Ovary (tissue), 3 donors: Measurements from ENCODE around the gene SYNJ2BP.
"Not testable (repeated sequence)": the region's sequence is repeated elsewhere in the genome, so short reads cannot be mapped to it uniquely, and the experiment has no call there.

Source experiments
- CTCF ChIP-seq, 3 donors: fragments of 450-650 bp in 2 of 3; fragments of 200-600 bp in 1 of 3; IDR thresholded peaks; one replicate each; pipeline versions ENCODE4 v1.5.1 to v1.8.0; 2016 to 2022; ENCODE audit warnings: antibody characterized with exemption in 3 of 3, mild to moderate bottlenecking in 1 of 3
- EP300 ChIP-seq: sonication (generic); formaldehyde crosslinking; IDR thresholded peaks from one replicate; pipeline ENCODE4 v1.6.1; 2017; ENCODE audit warnings: antibody characterized with exemption
- POLR2A ChIP-seq: fragments of 450-650 bp; IDR thresholded peaks from one replicate; pipeline ENCODE4 v1.6.1; 2017; ENCODE audit warnings: antibody characterized with exemption, mild to moderate bottlenecking, moderate library complexity
- donor health status: DM: no; HTN: no; CAD: no.

- TF ChIP-seq CTCF (IDR thresholded peaks at IDR 0.05); POLR2A; EP300: not testable (repeated sequence)
Observed at GRCh38 chr14:70419270-70419931, 2.5 kb upstream of the SYNJ2BP start.
